NK-92 (cell line): ENCODE measurements around the gene RIPK3.
"Not testable (repeated sequence)": the region's sequence is repeated elsewhere in the genome, so short reads cannot be mapped to it uniquely, and the experiment has no call there.

Experiments
- DNase-seq: peaks from one replicate; lab custom pipeline; 2025; ENCODE audit not compliant: unreplicated experiment; lab: John Stamatoyannopoulos, UW

Gene RIPK3

GRCh38 chr14:24369907-24370687 lies 30.3 kb upstream of the RIPK3 start:
- DNase-seq = no peak

GRCh38 chr14:24369463-24369862 lies 29.7 kb upstream of the RIPK3 start:
- no peak for DNase-seq

- DNase-seq = no peak
Observed at GRCh38 chr14:24368562-24369252, 28.9 kb upstream of the RIPK3 start.

- DNase-seq = no peak
Observed at GRCh38 chr14:24368212-24368561, 28.4 kb upstream of the RIPK3 start.

GRCh38 chr14:24367514-24368211 lies 27.9 kb upstream of the RIPK3 start, which contains the start of gene NFATC4:
TSS of gene NFATC4 (plus strand) at chr14:24368184. CDS start at chr14:24368341, 157 bp downstream.
- DNase-seq = no peak

- DNase-seq = no peak
Observed at GRCh38 chr14:24366721-24367513, 27.1 kb upstream of the RIPK3 start.

GRCh38 chr14:24366413-24366720 lies 26.6 kb upstream of the RIPK3 start:
- no peak for DNase-seq

- no peak for DNase-seq
Observed at GRCh38 chr14:24365600-24366412, 26.0 kb upstream of the RIPK3 start.

- DNase-seq = no peak
Observed at GRCh38 chr14:24364841-24365240, 25.1 kb upstream of the RIPK3 start.

- DNase-seq = no peak
Observed at GRCh38 chr14:24363401-24363800, 23.6 kb upstream of the RIPK3 start.

GRCh38 chr14:24362241-24362960 lies 22.6 kb upstream of the RIPK3 start:
- DNase-seq = no peak

- no peak for DNase-seq
Observed at GRCh38 chr14:24361326-24361725, 21.5 kb upstream of the RIPK3 start.

GRCh38 chr14:24360281-24360680 lies 20.5 kb upstream of the RIPK3 start:
- DNase-seq = no peak

GRCh38 chr14:24356208-24356607 lies 16.4 kb upstream of the RIPK3 start:
- DNase-seq = no peak

GRCh38 chr14:24355009-24355408 lies 15.2 kb upstream of the RIPK3 start:
- no peak for DNase-seq

GRCh38 chr14:24354482-24354825 lies 14.7 kb upstream of the RIPK3 start:
- DNase-seq = not testable (repeated sequence)

GRCh38 chr14:24353559-24354481 lies 14.0 kb upstream of the RIPK3 start:
- DNase-seq = no peak

GRCh38 chr14:24351517-24351916 lies 11.7 kb upstream of the RIPK3 start:
- no peak for DNase-seq

GRCh38 chr14:24349742-24350141 lies 10.0 kb upstream of the RIPK3 start:
- no peak for DNase-seq
